Ishikawa (cell line): ENCODE measurements around the gene THSD1.

Experiments used
- CEBPB ChIP-seq: IDR thresholded peaks from 2 replicates; pipeline ENCODE4 v1.6.1; 2012
- CREB1 ChIP-seq: IDR thresholded peaks from 2 replicates; pipeline ENCODE4 v1.6.1; 2012; ENCODE audit warnings: low read depth
- EGR1 ChIP-seq: IDR thresholded peaks from 2 replicates; pipeline ENCODE4 v1.6.1; 2012
- EP300 ChIP-seq: IDR thresholded peaks from 2 replicates; pipeline ENCODE4 v1.6.1; 2012; ENCODE audit warnings: borderline replicate concordance
- FOXM1 ChIP-seq: IDR thresholded peaks from 2 replicates; pipeline ENCODE4 v1.6.1; 2012; ENCODE audit warnings: low read depth, borderline replicate concordance
- MAX ChIP-seq: IDR thresholded peaks from 2 replicates; pipeline ENCODE4 v1.6.1; 2012
- NFIC ChIP-seq: IDR thresholded peaks from 2 replicates; pipeline ENCODE4 v1.6.1; 2012
- RAD21 ChIP-seq: IDR thresholded peaks from 2 replicates; pipeline ENCODE4 v1.6.1; 2012; ENCODE audit warnings: low read depth
- REST ChIP-seq: IDR thresholded peaks from 2 replicates; pipeline ENCODE4 v1.6.1; 2012; ENCODE audit warnings: low read depth, mild to moderate bottlenecking
- TAF1 ChIP-seq: IDR thresholded peaks from 2 replicates; pipeline ENCODE4 v1.6.1; 2012; ENCODE audit warnings: low read depth, mild to moderate bottlenecking
- TCF12 ChIP-seq: IDR thresholded peaks from 2 replicates; pipeline ENCODE4 v1.6.1; 2012; ENCODE audit warnings: low read depth
- TEAD4 ChIP-seq: IDR thresholded peaks from 2 replicates; pipeline ENCODE4 v1.6.1; 2012
- USF1 ChIP-seq: IDR thresholded peaks from 2 replicates; pipeline ENCODE4 v1.6.1; 2012
- YY1 ChIP-seq: IDR thresholded peaks from 2 replicates; pipeline ENCODE4 v1.6.1; 2012; ENCODE audit warnings: low read depth
- ZBTB7A ChIP-seq: IDR thresholded peaks from 2 replicates; pipeline ENCODE4 v1.6.1; 2012; ENCODE audit warnings: low read depth

Gene THSD1

GRCh38 chr13:52345631-52346251 lies 60.2 kb downstream of the THSD1 start:
- TF ChIP-seq CREB1 = no peak
- no peak for TF ChIP-seq CEBPB
- no peak for TF ChIP-seq TCF12
- no peak for TF ChIP-seq REST
- no peak for TF ChIP-seq NFIC
- TF ChIP-seq MAX = no peak
- TF ChIP-seq USF1 = no peak
- no peak for TF ChIP-seq ZBTB7A
- TF ChIP-seq FOXM1 = no peak
- TF ChIP-seq RAD21 = no peak
- TF ChIP-seq TAF1 = no peak
- TF ChIP-seq TEAD4 = no peak
- no peak for TF ChIP-seq EGR1
- no peak for TF ChIP-seq EP300
- no peak for TF ChIP-seq YY1

- TF ChIP-seq RAD21 (no peak), MAX (no peak), CREB1 (no peak), TAF1 (no peak), TEAD4 (no peak)
Measured at GRCh38 chr13:52345048-52345447, 60.9 kb downstream of the THSD1 start.

GRCh38 chr13:52344108-52344507 lies 61.9 kb downstream of the THSD1 start:
- TF ChIP-seq EGR1 = no peak
- no peak for TF ChIP-seq TEAD4
- TF ChIP-seq USF1 = no peak
- TF ChIP-seq YY1 = no peak
- no peak for TF ChIP-seq TCF12
- no peak for TF ChIP-seq MAX
- TF ChIP-seq TAF1 = no peak
